Glomerular endothelial cell (primary cell): ENCODE measurements around the gene TP53I13. TPM values are rescaled to one million over a fixed set of nuclear protein-coding genes. Genes with fewer than 3 reads are reported as not detected.

Experiments used
- DNase-seq: peaks from one replicate; pipeline ENCODE4 v3.0.0-alpha.2; 2011; ENCODE audit warnings: low read depth, low spot score; ENCODE audit errors: extremely low read depth
- total RNA-seq: library from RNA; depleted of rRNA; stranded (reverse); fragments of >200 nt; gene quantifications from 2 replicates; pipeline ENCODE4 v1.2.3, GENCODE V29; 2015

The TP53I13 gene
- total RNA-seq, 1 donor from 2014 or later, result 52.2 TPM

DNA sequence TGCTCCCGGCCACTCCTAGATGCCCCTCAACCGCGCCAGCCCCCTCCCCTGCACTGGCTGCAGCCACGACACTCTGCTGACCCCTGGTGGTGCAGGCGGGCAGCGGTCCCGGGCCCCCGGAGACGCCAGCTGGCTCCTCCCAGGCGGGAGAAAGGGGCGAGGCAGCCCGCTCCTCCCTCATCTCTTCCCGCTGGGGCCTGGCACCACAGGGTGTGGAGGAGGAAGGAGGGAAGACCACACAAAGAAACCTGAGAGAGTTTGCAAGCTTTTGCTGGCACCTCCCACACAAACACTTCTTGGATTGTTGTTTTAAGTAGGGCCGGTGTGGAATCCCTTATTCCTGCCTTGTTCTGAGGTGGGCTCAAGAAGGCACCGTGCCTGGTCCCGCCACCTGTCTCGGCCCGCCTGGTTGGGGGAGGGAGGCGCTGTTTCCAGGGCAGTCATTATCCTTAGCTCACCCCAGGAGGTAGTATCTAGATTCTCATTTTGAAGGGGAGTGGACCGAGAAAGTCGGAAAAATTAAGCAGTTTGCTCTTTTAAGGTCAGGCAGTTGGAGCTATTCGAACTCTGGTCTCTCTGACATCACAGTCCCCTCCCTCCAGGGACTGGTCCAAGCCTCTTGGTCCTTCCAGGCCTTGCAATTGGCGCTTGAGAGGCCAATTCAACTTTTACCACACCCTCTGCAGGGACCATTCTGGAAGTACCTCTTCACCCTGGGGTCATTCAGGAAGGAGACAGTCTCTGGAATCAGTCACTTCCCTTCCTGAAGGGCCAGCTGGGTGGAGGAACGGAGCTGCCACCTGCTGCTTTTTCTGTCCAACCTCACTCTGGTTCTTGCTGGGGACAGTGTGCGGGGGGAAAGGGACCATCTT lies 23.5 kb downstream of the TP53I13 start:
- no peak for DNase-seq

DNA sequence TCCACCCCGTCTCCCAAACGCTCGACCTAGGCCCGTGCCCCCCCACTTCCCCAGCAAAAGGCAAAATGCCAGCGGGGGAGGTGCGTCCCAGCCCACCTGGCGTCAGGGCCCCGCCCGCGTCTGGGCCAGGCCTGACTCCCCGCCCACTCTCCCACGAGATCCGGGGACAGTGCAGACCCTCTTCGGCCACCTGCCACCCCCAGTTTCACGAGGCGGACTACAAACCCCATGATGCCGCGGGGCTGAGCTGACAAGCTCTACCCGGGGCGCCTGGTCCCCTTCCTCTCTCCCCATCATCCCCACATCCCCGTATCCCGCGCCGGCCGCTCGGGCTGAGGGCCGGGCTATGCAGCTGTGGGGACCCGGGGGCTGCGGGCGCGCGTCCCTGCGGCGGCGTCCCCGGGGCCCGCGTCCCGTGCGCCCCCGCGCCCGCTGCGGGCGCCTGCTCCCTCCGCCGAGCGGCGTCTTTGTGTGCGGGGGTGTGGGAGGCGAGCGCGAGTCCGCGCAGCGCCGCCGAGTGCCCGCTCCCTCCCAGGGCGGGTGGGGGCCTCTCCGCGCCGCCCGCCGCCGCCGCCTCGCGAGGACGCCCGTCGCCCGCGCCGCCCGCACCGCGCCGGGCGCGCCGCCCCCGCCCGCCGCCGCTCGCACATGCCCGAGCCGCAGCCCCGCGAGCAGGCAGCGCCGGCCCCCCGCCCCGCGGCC lies 24.5 kb downstream of the TP53I13 start, which contains the start of gene ANKRD13B:
ANKRD13B (plus strand) TSS at position 283 of the 702 bp plus-strand sequence. CDS start 490 bp downstream, outside the sequence.
- no peak for DNase-seq

DNA sequence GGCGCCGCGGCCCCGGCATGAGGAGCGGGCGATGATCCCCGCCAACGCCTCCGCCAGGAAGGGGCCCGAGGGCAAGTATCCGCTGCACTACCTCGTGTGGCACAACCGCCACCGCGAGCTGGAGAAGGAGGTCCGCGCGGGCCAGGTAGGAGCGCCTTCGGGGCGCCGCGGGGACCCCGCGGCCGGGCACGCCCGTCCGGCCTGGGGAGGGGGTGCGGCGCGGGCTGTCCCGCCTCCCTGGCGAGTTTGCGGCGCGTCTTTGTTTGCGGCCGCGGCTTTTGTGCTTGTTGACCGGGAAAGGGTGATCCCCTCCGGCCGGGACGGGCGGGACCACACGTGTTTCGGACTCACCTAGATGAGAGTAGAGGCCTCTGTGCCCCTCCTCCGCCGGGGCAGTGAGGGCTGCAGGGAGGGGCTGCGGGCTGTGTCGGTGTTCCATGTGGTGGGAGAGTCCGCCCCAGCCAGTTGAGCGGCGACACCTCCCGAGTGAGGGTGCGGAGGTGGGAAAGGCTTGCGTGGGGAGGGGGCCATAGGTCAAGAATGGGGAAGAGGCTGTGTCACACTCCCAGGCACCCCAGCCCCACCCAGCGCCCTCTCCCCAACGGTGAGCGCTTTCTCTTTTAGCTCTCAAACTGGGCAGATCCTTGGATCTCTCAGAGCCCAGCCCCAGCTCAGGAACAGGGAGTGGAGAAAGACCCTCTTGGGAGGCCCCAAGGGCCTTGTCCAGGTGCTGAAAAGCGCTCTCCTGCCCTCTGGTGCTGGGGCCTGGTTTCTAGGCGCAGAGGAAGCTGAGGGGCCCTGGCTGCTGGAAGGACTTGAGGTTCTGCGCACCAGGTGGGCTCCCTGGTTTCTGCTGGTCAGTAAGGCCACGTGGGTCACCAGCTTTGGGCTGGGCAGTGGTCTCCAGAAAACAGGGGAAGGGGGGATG lies 25.4 kb downstream of the TP53I13 start:
- DNase-seq, result no peak

DNA sequence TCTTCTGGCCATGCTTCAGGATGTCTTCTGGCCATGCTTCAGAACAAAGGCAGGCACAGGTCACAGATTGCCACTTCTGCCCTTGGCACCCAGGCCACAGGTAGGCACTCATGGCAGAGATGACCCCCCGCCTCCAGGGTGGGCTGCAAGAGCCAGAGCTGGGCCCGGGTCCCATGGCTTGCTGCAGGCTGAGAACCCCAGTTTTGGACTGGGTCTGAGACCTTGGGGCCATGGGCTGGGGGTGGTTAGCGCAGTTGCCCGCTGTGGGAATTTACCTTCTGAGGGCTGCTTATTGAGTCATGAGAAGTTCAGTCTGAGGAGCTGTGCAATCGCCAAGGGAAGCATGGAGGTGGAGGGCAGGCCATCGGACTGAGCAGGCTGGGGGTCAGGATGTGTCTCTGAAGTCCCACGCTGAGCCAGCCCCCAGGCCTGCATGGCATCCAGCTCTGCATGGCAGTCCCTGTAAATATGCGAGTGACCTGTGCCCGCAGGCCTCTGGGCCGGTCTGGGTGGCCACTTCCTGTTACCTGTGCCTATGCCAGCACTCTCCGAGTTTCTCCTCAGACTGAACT lies 26.1 kb downstream of the TP53I13 start:
- DNase-seq, result no peak

DNA sequence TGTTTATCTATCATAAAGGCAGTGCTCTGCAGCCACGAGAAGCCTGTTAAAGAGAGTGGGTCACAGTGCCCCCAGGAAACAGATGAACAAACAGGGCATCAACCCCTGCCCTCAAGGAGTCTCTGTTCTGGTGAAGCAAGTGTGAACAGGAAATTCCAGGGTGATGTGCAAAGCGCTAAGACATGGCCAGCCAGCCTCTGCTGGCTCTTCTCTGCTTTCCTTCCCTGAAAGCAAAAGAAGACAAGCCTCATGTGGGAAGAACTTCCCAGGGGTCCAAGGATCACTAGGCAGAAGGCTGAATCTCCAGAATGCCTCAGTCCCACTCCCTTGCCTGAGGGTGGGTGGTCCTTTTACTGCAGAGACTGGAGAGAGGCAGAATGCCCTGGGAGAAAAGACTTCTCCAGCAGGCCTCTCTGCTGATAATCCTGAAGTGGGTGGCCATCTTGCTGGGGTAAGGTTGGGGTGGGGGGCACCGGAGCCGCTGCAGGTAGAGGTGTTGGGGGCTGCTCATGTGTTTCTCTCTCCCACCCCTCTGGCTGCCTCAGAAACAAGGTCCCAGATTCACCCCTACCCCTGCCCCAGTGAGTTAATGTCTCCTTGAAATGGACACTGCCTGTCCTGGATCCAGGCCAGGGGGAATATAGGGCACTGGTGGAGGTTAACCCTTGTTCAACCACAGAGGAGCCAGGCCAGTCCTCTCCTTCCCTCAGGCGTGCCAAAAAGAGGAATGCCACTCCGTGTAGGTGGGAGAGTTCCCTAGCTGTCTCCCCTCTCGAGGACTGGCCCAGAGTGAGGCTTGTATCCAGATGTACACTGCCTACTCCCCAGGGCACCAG lies 26.8 kb downstream of the TP53I13 start:
- no peak for DNase-seq

DNA sequence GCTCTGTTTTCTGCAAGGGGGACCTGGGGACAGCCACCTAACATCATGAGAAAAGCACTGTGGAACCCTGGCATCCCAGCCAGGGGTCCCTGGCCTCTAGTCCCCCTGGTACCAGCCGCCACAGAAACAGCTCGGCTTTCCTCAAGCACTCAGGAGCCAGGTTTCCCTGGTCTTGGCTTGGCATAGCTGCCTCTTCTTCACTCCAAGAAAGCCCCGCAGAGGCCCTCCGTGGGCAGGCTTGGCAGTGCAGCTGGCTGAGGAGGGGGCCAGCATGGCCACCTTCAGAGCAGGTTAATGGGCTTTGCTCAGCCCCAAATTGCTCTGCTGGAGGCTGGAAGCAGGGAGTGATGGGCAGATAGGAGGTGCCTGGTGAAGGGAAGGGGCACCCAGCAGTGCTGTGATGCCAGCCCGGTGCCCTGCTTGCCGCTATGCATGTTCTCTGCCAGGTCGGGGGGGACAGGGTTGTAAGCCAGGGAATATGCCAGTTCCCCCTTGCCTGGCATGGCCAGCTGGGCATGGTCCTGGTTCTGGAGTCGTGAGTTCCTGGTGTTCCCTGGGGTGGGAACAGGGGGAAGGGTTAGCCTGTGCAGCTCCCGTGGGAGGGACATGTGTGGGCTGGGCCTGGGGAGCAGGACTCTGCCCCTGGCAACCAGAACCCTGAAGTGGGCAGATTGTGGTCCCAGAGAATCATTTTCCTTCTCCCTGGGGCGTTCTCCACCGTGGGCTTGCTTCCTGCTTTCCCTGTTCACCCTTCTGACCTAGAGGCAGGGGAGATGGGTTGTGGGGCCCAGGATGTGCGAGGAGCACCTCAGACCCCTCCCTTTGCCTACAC lies 27.7 kb downstream of the TP53I13 start:
- DNase-seq, result no peak

DNA sequence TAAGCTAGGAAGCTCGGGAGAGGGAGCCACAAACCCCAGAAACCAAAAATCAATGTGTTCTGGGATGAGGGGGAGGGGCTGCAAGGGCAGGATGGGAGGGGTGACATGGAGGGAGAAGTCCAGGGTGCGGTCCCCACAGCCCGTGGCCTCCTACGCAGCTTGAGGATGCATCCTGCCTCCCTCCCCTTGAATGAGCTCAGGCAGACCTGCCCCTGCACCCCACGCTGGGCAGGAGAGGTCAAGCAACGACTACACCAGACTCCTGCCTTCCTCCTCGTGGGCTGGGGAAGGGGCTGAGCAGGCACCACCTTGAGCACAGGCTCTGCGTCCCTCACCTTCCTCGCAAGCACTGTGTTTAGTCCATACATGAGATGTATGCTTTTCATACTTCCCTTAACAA lies 28.3 kb downstream of the TP53I13 start:
- no peak for DNase-seq

DNA sequence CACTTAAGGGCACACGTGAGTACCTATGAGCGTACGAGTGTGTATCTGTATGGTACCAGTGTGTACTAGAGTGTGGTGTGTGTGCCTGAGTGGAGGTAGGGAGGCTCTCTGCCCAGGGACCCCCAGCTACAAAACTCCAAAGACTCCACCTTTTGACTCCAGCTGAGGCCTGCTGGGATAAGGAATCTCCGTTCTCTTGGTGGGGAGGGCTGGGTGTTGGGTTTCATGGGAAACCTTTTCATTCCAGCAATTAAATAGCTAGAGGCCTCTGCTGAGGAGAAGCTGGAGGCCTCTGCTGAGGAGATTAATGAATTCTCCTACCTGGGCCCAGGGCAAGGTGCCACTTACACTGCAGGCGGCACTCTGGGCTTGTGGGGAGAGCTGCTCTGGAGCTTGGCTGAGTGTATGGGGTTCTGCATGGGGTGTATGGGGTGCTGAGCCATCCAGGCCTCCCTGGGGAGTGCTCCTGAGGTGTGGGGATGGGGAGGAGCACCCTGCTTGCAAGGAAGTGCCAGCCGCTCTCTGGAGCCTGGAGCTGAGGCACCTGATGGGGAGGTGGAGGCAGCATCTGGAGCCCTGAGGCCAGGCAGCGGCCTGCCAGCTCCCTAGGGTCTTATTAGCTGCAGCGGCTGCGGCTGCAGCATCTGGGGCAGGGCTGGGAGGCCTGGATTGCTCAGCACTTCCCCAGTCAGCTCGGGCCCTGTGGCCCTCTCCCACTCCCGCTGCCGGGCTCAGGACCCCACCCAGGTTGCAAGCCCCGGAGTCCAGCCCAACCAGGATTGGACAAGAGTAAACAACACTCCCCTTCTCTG lies 29.1 kb downstream of the TP53I13 start:
- DNase-seq, result no peak

DNA sequence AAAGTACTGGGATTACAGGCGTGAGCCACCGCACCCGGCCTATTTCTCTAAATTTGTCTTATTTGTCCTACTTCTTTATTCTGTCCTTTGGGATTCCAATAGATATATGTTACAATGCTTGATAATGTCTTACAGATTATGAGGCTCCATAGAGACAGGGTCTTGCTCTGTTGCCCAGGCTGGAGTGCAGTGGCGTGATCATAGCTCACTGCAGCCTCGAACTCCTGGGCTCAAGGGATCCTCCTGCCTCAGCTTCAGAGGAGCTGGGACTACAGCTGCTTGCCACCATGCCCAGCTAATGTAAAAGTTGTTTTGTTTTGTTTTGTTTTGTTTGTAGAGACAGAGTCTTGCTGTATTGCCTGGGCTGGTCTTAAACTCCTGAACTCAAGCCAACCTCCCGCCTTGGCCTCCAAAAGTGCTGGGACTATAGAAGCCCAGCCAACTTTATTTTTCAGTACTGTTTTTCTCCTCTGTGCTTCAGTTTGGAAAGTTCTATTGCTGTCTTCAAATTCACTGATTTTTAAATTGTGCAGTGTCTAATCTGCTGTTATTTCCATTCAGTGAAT lies 34.7 kb downstream of the TP53I13 start:
- DNase-seq, result no peak

DNA sequence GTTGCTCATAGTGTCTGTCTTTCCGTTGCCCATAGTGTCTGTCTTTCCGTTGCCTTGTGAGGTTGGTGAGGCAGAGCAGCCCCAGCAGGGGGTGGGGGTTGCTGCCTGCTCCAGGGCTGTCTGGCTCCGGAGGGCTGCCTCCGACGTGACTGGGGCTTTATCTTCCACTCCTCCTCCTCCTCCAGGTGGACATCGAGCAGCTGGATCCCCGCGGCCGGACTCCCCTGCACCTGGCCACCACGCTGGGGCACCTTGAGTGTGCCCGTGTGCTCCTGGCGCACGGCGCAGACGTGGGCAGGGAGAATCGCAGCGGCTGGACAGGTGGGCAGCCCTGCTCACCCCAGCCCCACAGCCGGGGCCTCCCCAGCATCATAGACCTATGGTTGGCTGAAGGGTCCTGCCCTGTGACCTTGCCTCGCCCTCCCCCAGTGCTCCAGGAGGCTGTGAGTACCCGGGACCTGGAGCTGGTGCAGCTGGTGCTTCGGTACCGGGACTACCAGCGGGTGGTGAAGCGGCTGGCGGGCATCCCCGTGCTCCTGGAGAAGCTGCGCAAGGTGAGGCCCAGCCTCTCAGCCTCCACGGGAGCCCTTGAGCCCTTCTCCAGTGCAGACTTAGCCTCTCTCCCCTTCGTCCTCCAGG lies 39.2 kb downstream of the TP53I13 start:
- no peak for DNase-seq

DNA sequence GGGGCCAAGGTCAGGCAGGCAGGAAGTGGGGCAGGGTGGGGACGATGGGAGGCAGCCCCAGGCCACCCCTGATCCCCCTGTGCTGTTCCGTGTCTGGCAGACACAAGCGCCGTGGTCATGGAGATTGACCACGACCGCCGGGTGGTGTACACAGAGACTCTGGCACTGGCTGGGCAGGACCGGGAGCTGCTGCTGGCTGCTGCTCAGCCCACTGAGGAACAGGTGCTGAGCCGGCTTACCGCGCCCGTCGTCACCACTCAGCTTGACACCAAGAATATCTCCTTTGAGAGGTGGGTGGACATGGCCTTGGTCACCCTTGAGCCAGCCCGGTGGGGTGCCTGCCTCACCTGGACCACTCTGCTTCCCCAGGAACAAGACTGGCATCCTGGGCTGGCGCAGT lies 40.5 kb downstream of the TP53I13 start:
- no peak for DNase-seq

DNA sequence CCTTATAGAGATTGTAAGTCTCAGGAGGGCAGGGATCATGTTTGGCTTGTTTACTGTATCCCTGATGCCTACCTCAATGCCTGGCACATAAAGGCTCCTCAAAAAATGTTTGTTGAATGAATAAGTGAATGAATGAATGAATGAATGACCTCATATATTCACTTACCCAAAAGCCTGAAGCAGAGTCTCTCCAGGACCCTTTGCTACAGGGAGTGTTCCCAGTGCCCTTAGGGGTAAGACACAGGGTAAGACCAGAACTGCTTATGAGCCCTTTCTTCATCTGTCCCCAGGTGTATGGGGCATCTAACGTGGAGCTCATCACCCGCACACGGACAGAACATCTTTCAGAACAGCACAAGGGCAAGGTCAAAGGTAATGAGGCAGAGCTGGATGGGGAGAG lies 41.9 kb downstream of the TP53I13 start:
- DNase-seq, result no peak

DNA sequence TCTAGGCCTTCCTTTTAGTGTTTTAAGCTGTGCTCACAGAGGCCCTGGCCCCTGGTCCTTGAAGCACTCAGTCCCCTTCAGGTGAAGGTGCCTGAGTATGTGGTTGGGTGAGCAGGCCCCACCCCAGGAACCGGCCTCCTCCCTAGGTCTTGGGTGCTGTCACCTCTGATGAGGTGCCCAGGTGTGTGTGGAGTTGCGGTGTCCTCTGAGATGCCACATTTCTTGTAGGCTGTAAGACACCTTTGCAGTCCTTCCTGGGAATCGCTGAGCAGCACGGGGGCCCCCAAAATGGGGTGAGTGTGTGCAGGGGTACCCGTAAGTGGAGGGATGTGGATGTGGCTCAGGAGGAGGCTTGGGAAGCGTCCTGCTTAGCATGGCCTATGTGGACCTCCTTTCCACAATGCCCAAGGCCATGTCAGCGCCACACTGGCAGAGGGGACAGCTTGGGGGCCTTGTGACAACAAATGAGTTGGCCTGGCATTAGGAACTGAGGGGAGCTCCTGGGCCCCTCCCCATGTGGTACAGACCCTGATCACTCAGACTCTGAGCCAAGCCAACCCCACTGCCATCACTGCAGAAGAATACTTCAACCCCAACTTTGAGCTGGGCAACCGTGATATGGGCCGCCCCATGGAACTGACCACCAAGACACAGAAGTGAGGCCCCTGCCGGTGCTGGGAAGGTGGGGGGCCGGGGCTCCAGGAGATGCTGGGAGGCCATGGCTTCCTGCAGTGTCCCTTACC lies 43.0 kb downstream of the TP53I13 start:
- no peak for DNase-seq

DNA sequence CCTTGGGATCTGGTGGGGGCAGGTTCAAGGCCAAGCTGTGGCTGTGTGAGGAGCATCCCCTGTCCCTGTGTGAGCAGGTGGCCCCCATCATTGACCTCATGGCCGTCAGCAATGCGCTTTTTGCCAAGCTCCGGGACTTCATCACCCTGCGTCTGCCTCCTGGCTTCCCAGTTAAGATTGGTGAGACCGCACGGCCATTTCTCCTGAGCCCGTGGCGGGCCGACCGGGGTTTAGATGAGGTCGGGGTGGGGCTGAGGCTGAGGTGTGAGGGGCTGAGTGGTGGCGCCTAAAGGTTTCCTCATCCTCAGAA lies 43.5 kb downstream of the TP53I13 start:
- DNase-seq, result no peak

DNA sequence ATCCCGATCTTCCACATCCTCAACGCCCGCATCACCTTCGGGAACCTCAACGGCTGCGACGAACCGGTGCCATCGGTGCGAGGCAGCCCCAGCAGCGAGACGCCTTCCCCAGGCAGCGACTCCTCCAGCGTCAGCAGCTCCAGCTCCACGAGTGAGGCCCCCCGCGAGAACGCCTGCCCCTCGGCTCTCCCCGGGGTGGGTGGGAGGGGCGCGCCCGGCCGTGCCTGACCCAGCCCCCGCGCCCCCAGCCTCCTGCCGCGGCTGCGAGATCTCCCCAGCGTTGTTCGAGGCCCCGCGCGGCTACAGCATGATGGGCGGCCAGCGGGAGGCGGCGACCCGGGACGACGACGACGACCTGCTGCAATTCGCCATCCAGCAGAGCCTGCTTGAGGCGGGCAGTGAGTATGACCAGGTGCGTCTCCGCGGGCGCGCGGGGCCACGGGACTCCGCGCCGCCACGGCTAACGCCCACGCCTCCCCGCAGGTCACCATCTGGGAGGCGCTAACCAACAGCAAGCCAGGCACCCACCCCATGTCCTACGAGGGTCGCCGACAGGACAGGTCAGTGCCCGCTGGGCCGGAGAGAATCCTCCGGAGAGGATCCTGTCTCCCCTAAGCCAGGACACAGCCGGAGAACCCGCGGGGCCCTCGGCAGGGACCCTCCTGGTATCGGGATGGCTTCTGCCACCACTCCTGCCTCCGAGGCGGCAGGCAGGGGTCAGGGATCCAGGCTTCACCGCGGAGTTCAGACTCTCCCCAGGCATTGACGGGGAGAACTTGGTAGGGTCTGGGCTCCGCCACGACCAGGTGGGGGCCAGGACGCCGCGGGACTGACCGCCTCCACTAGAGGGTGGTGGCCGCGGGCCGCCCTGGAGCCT lies 44.1 kb downstream of the TP53I13 start:
- DNase-seq, result no peak

DNA sequence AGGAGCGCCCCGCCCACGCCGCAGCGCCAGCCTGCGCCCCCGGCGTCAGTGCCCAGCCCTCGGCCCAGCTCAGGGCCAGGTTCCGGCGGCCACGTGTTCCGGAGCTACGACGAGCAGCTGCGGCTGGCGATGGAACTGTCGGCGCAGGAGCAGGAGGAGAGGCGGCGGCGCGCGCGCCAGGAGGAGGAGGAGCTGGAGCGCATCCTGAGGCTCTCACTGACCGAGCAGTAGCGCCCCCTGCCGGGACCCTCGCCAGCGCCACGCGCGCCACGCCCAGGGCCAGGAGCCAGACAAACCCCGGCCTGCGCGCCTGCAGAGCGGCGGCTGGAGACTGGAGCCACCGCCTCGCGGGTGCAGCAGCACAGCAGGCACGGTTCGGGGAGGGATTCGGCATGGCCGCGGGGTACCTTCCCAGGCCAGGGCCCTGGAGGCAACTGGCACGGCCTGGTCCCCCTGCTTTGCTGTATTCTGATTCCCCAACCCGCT lies 44.9 kb downstream of the TP53I13 start:
- DNase-seq, result no peak
